Measurements from ENCODE around the gene TGDS. TPM values are rescaled to one million over a fixed set of nuclear protein-coding genes. Genes with fewer than 3 reads are reported as not detected.
A peak's percentile ranks its signal among the peaks of the same experiment; 100 is the strongest.

The TGDS gene
- total RNA-seq, 2 experiments from 2014 or later = 14.0 to 15.5 TPM

GRCh38 chr13:94560116-94560515, 35.8 kb downstream of the TGDS start:
- H3K9me3 Mint-ChIP-seq = no peaks in the 10 kb centered on the region
- CTCF ChIA-PET = interaction anchor here (0.9 kb wide), 1 partner anchor 11 kb away, joined by 3 read pairs; no protein-coding TSS in a partner anchor
- DNase-seq = no peak
- peaks cover 16% of the 10 kb centered on the region for H3K36me3 Mint-ChIP-seq (ENCODE audit: low read depth)
- intact Hi-C loops (cut with micrococcal nuclease) = no loop called here
- H3K4me1 Mint-ChIP-seq (ENCODE audit: low read depth) = peaks cover 19% of the 10 kb centered on the region
- no peak overlapping the region for H3K4me3 Mint-ChIP-seq
- no peaks in the 10 kb centered on the region for H3K27me3 Mint-ChIP-seq (ENCODE audit: low read depth)
- no peak overlapping the region for H3K27ac Mint-ChIP-seq

GRCh38 chr13:94559222-94559795, 36.6 kb downstream of the TGDS start:
- Mint-ChIP-seq H3K4me3 (no peak overlapping the region), H3K27ac (peak overlapping the region; percentile 17)

GRCh38 chr13:94558716-94559115, 37.2 kb downstream of the TGDS start:
- H3K4me1 Mint-ChIP-seq (ENCODE audit: low read depth) = peaks cover 19% of the 10 kb centered on the region
- H3K36me3 Mint-ChIP-seq (ENCODE audit: low read depth) = peaks cover 11% of the 10 kb centered on the region
- peak; percentile 44 for DNase-seq
- H3K27me3 Mint-ChIP-seq (ENCODE audit: low read depth) = no peaks in the 10 kb centered on the region
- CTCF ChIA-PET = no interaction called here
- intact Hi-C loops (cut with micrococcal nuclease) = no loop called here
- no peaks in the 10 kb centered on the region for H3K9me3 Mint-ChIP-seq
- no peak overlapping the region for H3K27ac Mint-ChIP-seq
- H3K4me3 Mint-ChIP-seq = no peak overlapping the region

More at GRCh38 chr13:94559222-94559795, 36.6 kb downstream of the TGDS start:
- Mint-ChIP-seq H3K4me1 (ENCODE audit: low read depth) (peaks cover 19% of the 10 kb centered on the region), H3K36me3 (ENCODE audit: low read depth) (peaks cover 14% of the 10 kb centered on the region), H3K27me3 (ENCODE audit: low read depth) (no peaks in the 10 kb centered on the region), H3K9me3 (no peaks in the 10 kb centered on the region)
- intact Hi-C loops (cut with micrococcal nuclease) = no loop called here
- DNase-seq = no peak
- CTCF ChIA-PET = interaction anchor here (0.6 kb wide), 1 partner anchor 45 kb away, joined by 3 read pairs; no protein-coding TSS in a partner anchor

- peaks cover 19% of the 10 kb centered on the region for H3K4me1 Mint-ChIP-seq (ENCODE audit: low read depth)
- CTCF ChIA-PET = interaction anchor here (1.0 kb wide), 1 partner anchor 15 kb away, joined by 3 read pairs; no protein-coding TSS in a partner anchor
- no peaks in the 10 kb centered on the region for H3K9me3 Mint-ChIP-seq
- peaks cover 6% of the 10 kb centered on the region for H3K36me3 Mint-ChIP-seq (ENCODE audit: low read depth)
- no peak for DNase-seq
- no peak overlapping the region for H3K4me3 Mint-ChIP-seq
- intact Hi-C loops (cut with micrococcal nuclease) = no loop called here
- no peaks in the 10 kb centered on the region for H3K27me3 Mint-ChIP-seq (ENCODE audit: low read depth)
- H3K27ac Mint-ChIP-seq = no peak overlapping the region
Measured at GRCh38 chr13:94557684-94558235, 38.2 kb downstream of the TGDS start.

GRCh38 chr13:94556621-94557020, 39.3 kb downstream of the TGDS start:
- DNase-seq = no peak
- no peaks in the 10 kb centered on the region for H3K27me3 Mint-ChIP-seq (ENCODE audit: low read depth)
- H3K9me3 Mint-ChIP-seq = no peaks in the 10 kb centered on the region
- H3K4me3 Mint-ChIP-seq = no peak overlapping the region
- H3K36me3 Mint-ChIP-seq (ENCODE audit: low read depth) = peaks cover under 1% of the 10 kb centered on the region
- H3K27ac Mint-ChIP-seq = no peak overlapping the region
- peaks cover 19% of the 10 kb centered on the region for H3K4me1 Mint-ChIP-seq (ENCODE audit: low read depth)
- CTCF ChIA-PET = interaction anchor here (1.0 kb wide), 2 partner anchors 16 to 121 kb away, joined by 3 read pairs; no protein-coding TSS in a partner anchor
- intact Hi-C loops (cut with micrococcal nuclease) = no loop called here

- CTCF ChIA-PET = interaction anchor here (1.0 kb wide), 1 partner anchor 121 kb away, joined by 3 read pairs; no protein-coding TSS in a partner anchor
- H3K27ac Mint-ChIP-seq = no peak overlapping the region
- H3K27me3 Mint-ChIP-seq (ENCODE audit: low read depth) = no peaks in the 10 kb centered on the region
- H3K9me3 Mint-ChIP-seq = no peaks in the 10 kb centered on the region
- no peaks in the 10 kb centered on the region for H3K36me3 Mint-ChIP-seq (ENCODE audit: low read depth)
- H3K4me1 Mint-ChIP-seq (ENCODE audit: low read depth) = peaks cover 19% of the 10 kb centered on the region
- DNase-seq = no peak
- intact Hi-C loops (cut with micrococcal nuclease) = no loop called here
- H3K4me3 Mint-ChIP-seq = no peak overlapping the region
Measured at GRCh38 chr13:94556041-94556440, 39.9 kb downstream of the TGDS start.

GRCh38 chr13:94553766-94554165, 42.2 kb downstream of the TGDS start:
- peaks cover 3% of the 10 kb centered on the region for H3K27me3 Mint-ChIP-seq (ENCODE audit: low read depth)
- no peak overlapping the region for H3K27ac Mint-ChIP-seq
- H3K36me3 Mint-ChIP-seq (ENCODE audit: low read depth) = peaks cover 3% of the 10 kb centered on the region
- H3K4me3 Mint-ChIP-seq = no peak overlapping the region
- H3K9me3 Mint-ChIP-seq = no peaks in the 10 kb centered on the region
- no peak for DNase-seq
- intact Hi-C loops (cut with micrococcal nuclease) = no loop called here
- peaks cover 10% of the 10 kb centered on the region for H3K4me1 Mint-ChIP-seq (ENCODE audit: low read depth)
- CTCF ChIA-PET = no interaction called here

- CTCF ChIA-PET = interaction anchor here (0.5 kb wide), 1 partner anchor 109 kb away, joined by 3 read pairs; no protein-coding TSS in a partner anchor
- peaks cover 3% of the 10 kb centered on the region for H3K27me3 Mint-ChIP-seq (ENCODE audit: low read depth)
- H3K27ac Mint-ChIP-seq = no peak overlapping the region
- H3K4me3 Mint-ChIP-seq = no peak overlapping the region
- intact Hi-C loops (cut with micrococcal nuclease) = no loop called here
- H3K9me3 Mint-ChIP-seq = no peaks in the 10 kb centered on the region
- no peak for DNase-seq
- H3K4me1 Mint-ChIP-seq (ENCODE audit: low read depth) = peaks cover 5% of the 10 kb centered on the region
- peaks cover 3% of the 10 kb centered on the region for H3K36me3 Mint-ChIP-seq (ENCODE audit: low read depth)
Measured at GRCh38 chr13:94552095-94552494, 43.9 kb downstream of the TGDS start.

- intact Hi-C loops (cut with micrococcal nuclease) = no loop called here
- DNase-seq = no peak
- Mint-ChIP-seq H3K36me3 (ENCODE audit: low read depth) (peaks cover 3% of the 10 kb centered on the region), H3K27ac (peak overlapping the region; percentile 88), H3K4me3 (peak overlapping the region; percentile 75), H3K9me3 (no peaks in the 10 kb centered on the region), H3K27me3 (ENCODE audit: low read depth) (peaks cover 3% of the 10 kb centered on the region), H3K4me1 (ENCODE audit: low read depth) (peaks cover 5% of the 10 kb centered on the region)
- CTCF ChIA-PET = interaction anchor here (1.1 to 1.5 kb wide), 7 partner anchors 10 to 118 kb away, joined by 3 to 5 read pairs (median 4); no protein-coding TSS in a partner anchor
Measured at GRCh38 chr13:94550062-94550738, 45.8 kb downstream of the TGDS start.

GRCh38 chr13:94549232-94550061, 46.5 kb downstream of the TGDS start:
- Mint-ChIP-seq H3K4me1 (ENCODE audit: low read depth) (peaks cover 5% of the 10 kb centered on the region), H3K36me3 (ENCODE audit: low read depth) (peaks cover 3% of the 10 kb centered on the region), H3K9me3 (no peaks in the 10 kb centered on the region), H3K27me3 (ENCODE audit: low read depth) (peaks cover 3% of the 10 kb centered on the region), H3K4me3 (peak overlapping the region; percentile 75), H3K27ac (peak overlapping the region; percentile 88)
- intact Hi-C loops (cut with micrococcal nuclease) = loop anchor here (1.0 to 10.0 kb wide), 6 partner anchors 47 to 225 kb away; partner anchors contain the start of genes GPR180 and TGDS
- CTCF ChIA-PET = interaction anchor here (1.0 to 1.5 kb wide), 10 partner anchors 10 to 118 kb away, joined by 3 to 5 read pairs (median 4); partner anchors contain the start of gene TGDS
- DNase-seq = peak; percentile 93

- Mint-ChIP-seq H3K4me3 (peak overlapping the region; percentile 75), H3K27ac (peak overlapping the region; percentile 88), H3K4me1 (ENCODE audit: low read depth) (peaks cover 5% of the 10 kb centered on the region), H3K36me3 (ENCODE audit: low read depth) (peaks cover 3% of the 10 kb centered on the region), H3K27me3 (ENCODE audit: low read depth) (peaks cover 3% of the 10 kb centered on the region), H3K9me3 (no peaks in the 10 kb centered on the region)
- peak; percentile 51 for DNase-seq
- intact Hi-C loops (cut with micrococcal nuclease) = loop anchor here (1.0 to 10.0 kb wide), 6 partner anchors 47 to 224 kb away; partner anchors contain the start of genes GPR180 and TGDS
- CTCF ChIA-PET = interaction anchor here (1.0 to 1.5 kb wide), 6 partner anchors 12 to 119 kb away, joined by 3 to 5 read pairs (median 4); partner anchors contain the start of gene TGDS
Measured at GRCh38 chr13:94548821-94549231, 47.1 kb downstream of the TGDS start.
